Ascending aorta (tissue), 2 donors: ENCODE data around the gene RAB5B. TPM values are rescaled to one million over a fixed set of nuclear protein-coding genes. Genes with fewer than 3 reads are reported as not detected.
"Not testable (repeated sequence)": the region's sequence is repeated elsewhere in the genome, so short reads cannot be mapped to it uniquely, and the experiment has no call there.

Source experiments
- DNase-seq, 2 donors: peaks; one replicate each; pipeline ENCODE4 v3.0.0-alpha.2; 2019; ENCODE audit warnings: low spot score in 2 of 2
- H3K27ac ChIP-seq, 2 donors: fragments of 200-600 bp; sonication (generic); one replicate each; pipeline ENCODE4 v1.5.1; 2016 to 2017; ENCODE audit warnings: mild to moderate bottlenecking in 1 of 2
- H3K27me3 ChIP-seq: fragments of 200-600 bp; sonication (generic); one replicate; pipeline ENCODE4 v1.5.1; 2017
- H3K36me3 ChIP-seq, 2 donors: fragments of 200-600 bp; sonication (generic); one replicate each; pipeline ENCODE4 v1.5.1; 2016
- H3K4me1 ChIP-seq, 2 donors: fragments of 200-600 bp; sonication (generic); one replicate each; pipeline ENCODE4 v1.5.1; 2016 to 2017; ENCODE audit warnings: mild to moderate bottlenecking in 1 of 2
- H3K4me3 ChIP-seq, 2 donors: fragments of 200-600 bp; sonication (generic); one replicate each; pipeline ENCODE4 v1.5.1; 2016 to 2017; ENCODE audit warnings: mild to moderate bottlenecking in 1 of 2
- H3K9me3 ChIP-seq, 2 donors: fragments of 200-600 bp; sonication (generic); one replicate each; pipeline ENCODE4 v1.5.1; 2016
- intact Hi-C: fragments of 100-400 bp; cut with DNase I; formaldehyde crosslinking; loops from one replicate; pipeline ENCODE4 v1.15.1; 2023
- total RNA-seq: library from RNA; depleted of rRNA; stranded (reverse); fragments of >200 nt; gene quantifications from one replicate; pipeline ENCODE4 v1.1.0, GENCODE V29; 2016
- TF ChIP-seq, protein P1 (sequence below), 3 experiments: fragments of 200-600 bp in 2 of 3; fragments of 450-650 bp in 1 of 3; sonication (generic) in 2 of 3; IDR thresholded peaks; one replicate each; pipeline ENCODE4 v1.5.1; 2016 to 2019; ENCODE audit warnings: antibody characterized with exemption in 3 of 3, mild to moderate bottlenecking in 1 of 3, moderate library complexity in 1 of 3

RAB5B gene
- total RNA-seq, 1 donor from 2014 or later, result 48.0 TPM

- Histone ChIP-seq H3K4me1 (peaks cover 3 to 14% of the 10 kb centered on the region in 2 donors), H3K27ac (no peak overlapping the region), H3K9me3 (no peaks in the 10 kb centered on the region), H3K27me3 (no peaks in the 10 kb centered on the region), H3K36me3 (peaks cover 8 to 12% of the 10 kb centered on the region in 2 donors), H3K4me3 (no peak overlapping the region)
- TF ChIP-seq, protein P1, sequence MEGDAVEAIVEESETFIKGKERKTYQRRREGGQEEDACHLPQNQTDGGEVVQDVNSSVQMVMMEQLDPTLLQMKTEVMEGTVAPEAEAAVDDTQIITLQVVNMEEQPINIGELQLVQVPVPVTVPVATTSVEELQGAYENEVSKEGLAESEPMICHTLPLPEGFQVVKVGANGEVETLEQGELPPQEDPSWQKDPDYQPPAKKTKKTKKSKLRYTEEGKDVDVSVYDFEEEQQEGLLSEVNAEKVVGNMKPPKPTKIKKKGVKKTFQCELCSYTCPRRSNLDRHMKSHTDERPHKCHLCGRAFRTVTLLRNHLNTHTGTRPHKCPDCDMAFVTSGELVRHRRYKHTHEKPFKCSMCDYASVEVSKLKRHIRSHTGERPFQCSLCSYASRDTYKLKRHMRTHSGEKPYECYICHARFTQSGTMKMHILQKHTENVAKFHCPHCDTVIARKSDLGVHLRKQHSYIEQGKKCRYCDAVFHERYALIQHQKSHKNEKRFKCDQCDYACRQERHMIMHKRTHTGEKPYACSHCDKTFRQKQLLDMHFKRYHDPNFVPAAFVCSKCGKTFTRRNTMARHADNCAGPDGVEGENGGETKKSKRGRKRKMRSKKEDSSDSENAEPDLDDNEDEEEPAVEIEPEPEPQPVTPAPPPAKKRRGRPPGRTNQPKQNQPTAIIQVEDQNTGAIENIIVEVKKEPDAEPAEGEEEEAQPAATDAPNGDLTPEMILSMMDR (IDR thresholded peaks at IDR 0.05), result no peak
- DNase-seq, result no peak
- intact Hi-C loops, result no loop called here
Observed at GRCh38 chr12:55978393-55978792, 4.5 kb downstream of the RAB5B start.

- H3K9me3 ChIP-seq, result no peaks in the 10 kb centered on the region
- no peak overlapping the region for H3K27ac ChIP-seq
- intact Hi-C loops, result no loop called here
- TF ChIP-seq, protein P1 (IDR thresholded peaks at IDR 0.05), result no peak
- no peak overlapping the region for H3K4me3 ChIP-seq
- no peak for DNase-seq
- peaks cover 3 to 14% of the 10 kb centered on the region in 2 donors for H3K4me1 ChIP-seq
- H3K27me3 ChIP-seq, result no peaks in the 10 kb centered on the region
- H3K36me3 ChIP-seq, result peaks cover 13 to 17% of the 10 kb centered on the region in 2 donors
Observed at GRCh38 chr12:55979069-55979468, 5.2 kb downstream of the RAB5B start.

- H3K4me1 ChIP-seq, H3K9me3 ChIP-seq, H3K27me3 ChIP-seq, DNase-seq, H3K27ac ChIP-seq, intact Hi-C loops, H3K4me3 ChIP-seq: not testable (repeated sequence)
- H3K36me3 ChIP-seq, result peaks cover 33 to 40% of the 10 kb centered on the region in 2 donors
Observed at GRCh38 chr12:55981882-55982281, 8.0 kb downstream of the RAB5B start.

- intact Hi-C loops, result no loop called here
- Histone ChIP-seq H3K36me3 (peaks cover 35 to 46% of the 10 kb centered on the region in 2 donors), H3K4me3 (no peak overlapping the region), H3K4me1 (no peaks in the 10 kb centered on the region), H3K27me3 (no peaks in the 10 kb centered on the region), H3K9me3 (no peaks in the 10 kb centered on the region), H3K27ac (no peak overlapping the region)
- TF ChIP-seq, protein P1 (IDR thresholded peaks at IDR 0.05), result no peak
- DNase-seq, result no peak
Observed at GRCh38 chr12:55982319-55982936, 8.6 kb downstream of the RAB5B start.

DNA sequence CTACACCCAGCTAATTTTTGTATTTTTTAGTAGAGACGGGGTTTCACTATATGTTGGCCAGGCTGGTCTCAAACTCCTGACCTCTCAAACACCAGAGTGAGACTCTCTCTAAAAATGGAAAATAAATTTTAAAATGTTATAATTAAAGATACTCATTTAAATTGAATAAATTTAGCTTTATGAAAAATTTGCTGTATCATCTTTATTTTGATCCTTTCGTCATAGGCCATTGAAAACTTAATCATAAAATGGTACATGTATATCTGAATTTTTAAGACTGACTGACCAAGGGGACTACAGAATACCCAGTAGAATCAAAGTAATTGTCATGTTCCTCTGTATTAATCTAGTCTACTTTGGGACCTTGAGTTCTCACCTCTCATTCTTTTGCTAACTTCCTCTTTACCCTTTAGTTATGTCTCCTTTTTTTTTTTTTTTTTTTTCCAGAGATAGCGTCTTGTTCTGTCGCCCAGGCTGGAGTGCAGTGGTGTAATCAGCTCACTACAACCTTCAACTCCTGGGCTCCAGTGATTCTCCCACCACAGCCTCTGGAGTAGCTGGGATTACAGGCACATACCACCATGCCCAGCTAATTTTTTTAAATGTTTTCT, 9.5 kb downstream of the RAB5B start:
- Histone ChIP-seq H3K27ac (no peak overlapping the region), H3K4me3 (no peak overlapping the region), H3K9me3 (no peaks in the 10 kb centered on the region), H3K27me3 (no peaks in the 10 kb centered on the region), H3K36me3 (peaks cover 43 to 55% of the 10 kb centered on the region in 2 donors), H3K4me1 (no peaks in the 10 kb centered on the region)
- no peak for DNase-seq
- TF ChIP-seq, protein P1 (IDR thresholded peaks at IDR 0.05), result no peak
- intact Hi-C loops, result no loop called here

- Histone ChIP-seq H3K27ac (no peak overlapping the region), H3K4me1 (no peaks in the 10 kb centered on the region), H3K4me3 (no peak overlapping the region), H3K9me3 (no peaks in the 10 kb centered on the region), H3K27me3 (no peaks in the 10 kb centered on the region), H3K36me3 (peaks cover 55 to 69% of the 10 kb centered on the region in 2 donors)
- DNase-seq, result no peak
- TF ChIP-seq, protein P1 (IDR thresholded peaks at IDR 0.05), result no peak
- intact Hi-C loops, result no loop called here
Observed at GRCh38 chr12:55984861-55985260, 11.0 kb downstream of the RAB5B start.
